GM19239 (cell line): ENCODE measurements around the gene SERPINE3.

ENCODE experiments used
- DNase-seq: peaks from one replicate; pipeline ENCODE4 v3.0.0; 2011; ENCODE audit warnings: low spot score; ENCODE audit not compliant: insufficient read length
- FAIRE-seq: peaks from 2 replicates; lab custom pipeline; 2011; peaks lifted over from hg19 to GRCh38; lab: Jason Lieb, UNC

The SERPINE3 gene

DNA sequence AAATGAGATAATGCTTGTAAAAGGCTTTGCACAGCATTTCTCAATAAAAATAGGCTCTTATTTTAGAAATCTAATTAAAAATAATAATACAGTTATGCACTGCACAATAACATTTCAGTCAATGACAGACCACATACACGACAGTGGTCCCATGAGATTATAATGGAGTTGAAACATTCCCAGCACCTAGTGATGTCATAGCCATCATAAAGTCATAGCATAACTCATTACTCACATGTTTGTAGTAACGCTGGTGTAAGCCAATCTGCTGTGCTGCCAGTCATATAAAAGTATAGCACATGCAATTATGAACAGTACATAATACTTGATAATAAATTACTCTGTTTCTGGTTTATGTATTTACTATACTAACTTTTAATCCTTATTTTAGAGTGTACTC is 12.7 kb upstream of the SERPINE3 start:
- FAIRE-seq = no peak

DNA sequence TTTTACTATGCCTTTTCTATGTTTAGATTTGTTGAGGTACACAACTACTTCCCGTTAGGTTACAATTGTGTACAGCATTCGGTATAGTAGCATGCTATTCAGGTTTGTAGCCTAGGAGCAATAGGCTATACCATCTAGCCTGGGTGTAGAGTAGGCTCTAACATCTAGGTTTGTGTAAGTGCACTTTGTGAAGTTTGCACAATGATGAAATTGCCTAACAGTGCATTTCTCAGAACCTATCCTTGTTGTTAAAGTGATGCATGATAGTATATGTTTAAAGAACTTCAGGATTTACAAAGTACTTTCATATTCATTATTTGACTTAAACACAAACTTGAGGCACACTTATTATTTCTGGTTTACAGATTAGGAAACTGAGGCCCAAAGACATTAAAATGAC is 11.5 kb upstream of the SERPINE3 start:
- FAIRE-seq = no peak
- no peak for DNase-seq

More for the DNA sequence above, 12.7 kb upstream of the SERPINE3 start:
- no peak for DNase-seq

DNA sequence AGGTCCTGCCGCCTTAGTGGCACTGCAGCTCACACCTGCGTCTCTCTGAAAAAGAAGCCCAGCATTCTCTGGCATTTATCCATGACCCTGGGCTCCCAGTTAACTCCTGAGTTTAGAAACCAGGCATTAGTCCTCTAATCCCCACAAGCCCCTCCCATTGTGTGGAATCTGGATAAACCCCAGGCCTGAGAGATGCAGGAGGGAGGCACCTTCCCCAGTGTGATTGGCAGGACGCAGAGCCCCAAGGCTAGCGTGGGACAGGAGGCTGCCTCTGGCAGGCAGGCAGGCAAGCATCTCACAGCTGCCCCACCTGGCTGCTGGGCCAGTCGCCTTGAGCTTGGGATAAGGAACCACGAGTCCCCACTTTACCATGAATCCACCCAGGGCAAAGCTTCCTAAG is 11.0 kb upstream of the SERPINE3 start:
- FAIRE-seq (no peak), DNase-seq (no peak)

DNA sequence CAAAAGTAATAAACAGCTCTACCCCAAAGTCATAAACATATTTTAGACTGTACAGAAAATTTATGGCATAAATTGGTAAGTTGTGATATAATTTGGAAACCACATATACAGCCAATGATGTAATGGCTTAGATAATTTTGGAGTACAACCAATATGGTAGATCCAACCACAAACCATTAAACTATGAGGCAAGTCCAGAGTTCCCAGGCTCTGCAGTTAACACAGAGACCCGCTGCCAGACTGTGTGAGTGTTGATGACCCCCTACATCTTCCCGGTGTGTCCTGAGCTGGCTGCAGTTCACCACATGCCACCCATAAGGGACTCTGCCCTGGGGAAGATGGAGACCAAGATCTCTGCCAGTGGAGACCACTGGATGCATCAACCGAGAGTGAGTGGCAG is 9.9 kb upstream of the SERPINE3 start:
- DNase-seq (no peak), FAIRE-seq (no peak)

DNA sequence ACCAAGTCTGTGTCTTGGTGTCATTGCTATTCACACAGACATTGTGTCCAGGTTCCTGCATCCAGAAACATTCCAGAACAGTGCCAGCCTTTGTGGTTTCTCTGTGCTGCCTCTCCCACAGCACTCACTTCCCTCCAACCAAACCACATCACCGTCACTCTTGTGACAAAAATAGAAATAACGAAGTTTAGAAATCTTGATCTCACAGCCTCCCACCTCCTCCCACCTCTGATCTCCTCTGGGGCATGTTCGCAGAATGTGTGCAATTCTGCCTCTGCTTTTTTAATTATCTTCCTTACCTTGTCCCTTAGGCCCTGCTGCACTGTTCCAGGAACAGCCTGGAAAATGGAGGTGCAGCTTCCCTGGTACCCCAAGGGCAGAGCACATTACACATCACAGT is 8.7 kb upstream of the SERPINE3 start:
- FAIRE-seq (peak; percentile 71), DNase-seq (no peak)

DNA sequence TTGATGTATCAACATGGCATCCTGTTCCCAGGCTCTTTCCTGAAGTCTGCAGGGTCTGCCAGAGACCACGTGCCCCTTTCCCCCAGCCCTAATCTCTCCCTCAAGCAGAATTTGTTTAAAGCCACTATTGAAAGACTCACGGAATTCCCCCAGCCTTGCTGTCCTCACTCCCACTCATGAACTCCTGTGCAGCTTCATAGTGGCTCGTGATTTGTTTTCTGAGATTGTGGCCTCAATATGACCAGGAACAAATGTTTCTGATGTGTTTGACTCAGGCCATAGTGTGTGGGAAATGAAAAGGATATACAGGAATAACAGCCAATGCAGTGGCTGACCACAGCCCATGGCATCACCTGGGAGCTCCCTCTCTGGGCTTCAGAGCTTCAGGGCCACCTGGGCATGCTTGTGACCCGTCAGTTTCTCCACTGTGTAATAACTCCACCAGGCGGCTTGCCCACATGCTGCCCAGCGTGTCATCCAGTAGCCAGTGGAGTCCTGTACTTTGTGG is 8.1 kb upstream of the SERPINE3 start:
- DNase-seq (no peak), FAIRE-seq (no peak)

DNA sequence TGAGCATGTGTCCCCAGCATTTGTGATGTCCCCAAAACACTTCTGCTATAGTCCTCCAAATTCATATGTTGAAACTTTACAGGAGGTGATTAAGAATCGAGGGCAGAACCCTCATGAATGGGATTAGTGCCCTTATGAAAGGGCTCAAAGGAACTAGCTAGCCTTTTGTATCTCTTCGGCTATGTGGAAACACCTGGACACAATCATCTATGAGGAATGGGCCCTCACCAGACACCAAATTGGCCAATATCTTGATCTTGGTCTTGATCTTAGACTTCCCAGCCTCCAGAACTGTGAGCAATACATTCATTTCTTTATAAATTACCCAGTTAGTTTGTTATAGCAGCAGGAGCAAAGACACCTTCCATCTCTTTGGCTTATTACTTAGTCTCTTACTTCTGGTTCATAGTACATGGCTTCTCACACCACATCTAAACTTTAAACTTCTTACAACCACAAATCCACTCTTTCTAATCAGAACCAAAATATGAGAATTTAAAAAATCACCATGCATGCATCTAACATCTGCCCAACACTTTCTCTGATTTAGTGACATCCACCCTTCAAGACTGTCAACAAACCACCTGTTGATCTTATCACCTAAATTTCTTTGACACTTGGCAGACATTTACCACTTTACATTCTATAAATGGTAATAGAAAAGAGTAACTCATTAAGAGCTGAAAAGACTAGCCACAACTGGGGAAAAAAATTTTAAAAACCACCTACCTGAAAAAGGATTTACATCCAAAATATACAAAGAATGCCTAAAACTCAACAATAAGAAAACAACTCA is 6.7 kb upstream of the SERPINE3 start:
- no peak for DNase-seq
- no peak for FAIRE-seq

DNA sequence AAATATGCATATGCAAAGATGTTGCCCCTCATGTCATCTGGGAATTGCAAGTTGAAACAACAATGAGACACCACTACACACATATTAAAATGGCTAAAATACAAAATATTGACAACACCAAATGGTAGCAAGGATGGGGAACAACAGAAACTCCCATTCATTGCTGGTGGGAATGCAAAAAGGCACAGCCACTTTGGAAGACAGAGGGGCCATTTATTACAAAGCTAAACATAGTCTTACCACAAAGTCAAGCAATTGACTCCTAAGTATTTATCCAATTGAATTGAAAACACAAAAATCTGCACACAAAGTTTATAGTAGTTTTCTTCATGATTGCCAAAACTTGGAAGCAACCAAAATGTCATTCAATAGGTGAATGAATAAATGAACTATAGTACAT is 6.1 kb upstream of the SERPINE3 start:
- no peak for DNase-seq
- no peak for FAIRE-seq

DNA sequence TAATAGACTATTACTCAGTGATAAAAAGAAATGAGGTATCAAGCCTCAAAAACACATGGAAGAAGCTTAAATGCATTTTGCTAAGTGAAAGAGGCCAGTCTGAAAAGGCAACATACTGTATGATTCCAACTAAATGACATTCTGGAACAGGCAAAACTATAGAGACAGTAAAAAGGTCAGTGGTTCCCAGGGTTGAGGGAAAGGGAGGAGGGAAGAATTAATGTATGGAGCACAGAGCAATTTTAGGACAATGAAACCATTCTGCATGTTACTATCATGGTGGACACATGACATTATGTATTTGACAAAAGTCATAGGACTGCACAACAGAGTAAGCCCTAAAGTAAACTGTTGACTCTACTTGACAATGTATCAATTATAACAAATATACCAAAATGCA is 5.7 kb upstream of the SERPINE3 start:
- DNase-seq (no peak), FAIRE-seq (no peak)

DNA sequence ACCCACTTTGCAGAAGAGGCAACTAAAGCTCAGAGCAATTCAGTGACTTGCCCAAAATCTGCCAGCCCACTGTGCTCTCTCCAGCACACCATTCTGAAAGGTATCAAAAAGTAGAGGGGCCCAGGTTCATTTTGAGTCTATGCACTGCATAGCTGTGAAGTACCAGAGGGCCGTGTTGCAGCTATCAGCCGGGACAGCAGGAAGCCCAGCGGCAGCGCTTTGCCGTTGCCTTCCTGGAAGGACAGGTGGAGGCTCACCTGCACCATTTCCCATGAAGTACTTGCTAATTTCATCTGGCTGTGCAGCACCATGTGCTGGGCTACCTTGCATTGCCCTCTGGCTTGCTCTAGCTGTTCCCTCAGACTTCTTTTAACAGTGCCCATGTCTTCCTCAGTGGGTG is 2.7 kb upstream of the SERPINE3 start:
- FAIRE-seq (no peak), DNase-seq (no peak)

DNA sequence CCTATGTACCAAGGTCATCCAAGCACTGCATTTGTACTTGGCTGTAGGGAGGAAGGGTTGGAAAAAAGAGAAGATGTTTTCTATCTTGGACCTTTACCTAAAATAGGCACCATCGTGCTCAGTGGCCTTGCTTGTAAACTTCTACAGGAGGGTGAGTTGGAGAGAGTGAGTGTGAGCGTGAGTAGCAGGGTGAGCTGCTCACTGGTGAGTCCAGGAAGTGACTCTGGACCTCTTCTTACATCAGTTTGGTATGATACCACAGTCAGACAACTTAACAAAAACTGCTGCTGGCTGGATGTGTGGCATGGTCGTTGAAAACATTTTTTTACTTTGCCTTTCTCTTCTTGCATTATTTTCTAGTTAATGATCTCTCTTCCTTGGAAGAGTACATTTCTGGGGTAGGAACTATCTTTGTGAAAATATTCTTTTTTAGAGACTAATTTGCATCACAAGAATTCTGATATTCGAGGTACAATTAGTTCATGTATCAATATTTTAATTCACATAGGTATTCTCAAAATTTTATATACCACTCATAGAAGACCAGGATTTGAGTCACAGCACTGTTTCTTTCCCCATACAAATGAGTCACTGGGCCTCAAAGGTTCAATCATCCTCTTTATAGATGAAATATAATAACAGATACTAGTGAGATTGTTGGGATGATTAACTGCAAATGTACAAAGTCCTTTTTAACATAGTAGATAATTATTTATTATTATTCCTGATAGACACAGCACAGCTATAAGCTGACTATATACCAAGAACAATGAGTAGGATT is 651 bp downstream of the SERPINE3 start:
- DNase-seq = no peak

DNA sequence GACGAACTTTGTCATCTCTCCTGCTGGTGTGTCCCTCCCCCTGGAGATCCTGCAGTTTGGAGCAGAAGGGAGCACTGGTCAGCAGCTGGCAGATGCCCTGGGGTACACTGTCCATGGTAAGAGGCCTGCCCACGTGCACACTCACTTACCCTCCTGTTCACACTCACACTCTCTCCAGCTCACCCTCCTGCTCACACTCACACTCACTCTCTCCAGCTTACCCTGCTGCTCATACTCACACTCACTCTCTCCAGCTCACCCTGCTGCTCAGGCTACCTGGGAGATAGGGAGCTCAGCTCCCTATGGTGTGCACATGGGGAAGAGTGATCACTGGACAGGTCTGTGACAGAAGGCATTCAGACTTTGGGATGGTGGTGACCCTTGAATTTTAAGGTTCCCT is 1.7 kb downstream of the SERPINE3 start:
- FAIRE-seq = no peak

More for the DNA sequence above, 651 bp downstream of the SERPINE3 start:
- no peak for FAIRE-seq

DNA sequence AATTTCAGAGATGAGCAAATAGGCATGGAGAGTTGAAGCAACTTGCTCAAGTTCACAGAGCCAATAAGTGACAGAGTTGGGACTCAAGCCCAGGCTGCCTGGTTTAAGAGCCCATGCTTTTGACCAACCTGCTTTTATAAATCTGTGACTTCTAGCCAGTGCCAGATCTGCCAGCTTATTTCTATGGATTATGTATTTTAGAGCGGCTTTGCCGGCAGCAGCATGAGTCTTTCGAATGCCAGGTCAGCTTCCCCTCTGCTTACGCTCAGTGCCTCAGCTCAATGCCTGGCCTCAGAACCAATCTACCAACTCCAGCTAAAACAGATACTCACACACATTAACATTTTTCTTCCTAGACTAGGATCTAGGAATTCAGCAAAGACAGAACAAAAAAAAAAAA is 2.3 kb downstream of the SERPINE3 start:
- FAIRE-seq (no peak), DNase-seq (no peak)

More for the DNA sequence above, 1.7 kb downstream of the SERPINE3 start:
- DNase-seq = no peak

DNA sequence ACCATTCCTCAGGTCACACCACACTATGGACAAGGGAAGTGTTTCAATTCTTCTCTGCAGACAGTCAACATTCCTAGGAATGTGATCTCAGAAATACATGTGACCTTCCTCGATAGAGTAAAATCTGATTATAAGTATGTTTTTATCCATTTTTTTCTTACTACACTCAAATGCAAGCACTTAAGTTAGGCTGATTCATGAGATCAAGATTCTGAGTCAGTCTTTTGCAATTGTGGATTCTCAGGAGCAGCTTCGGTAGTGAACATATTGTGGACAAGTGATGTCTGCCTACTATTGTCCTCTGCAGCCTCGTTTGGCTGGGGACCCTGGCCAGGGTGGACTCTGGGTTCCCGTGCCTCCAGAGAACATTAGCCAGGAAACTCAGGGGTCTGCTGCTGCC is 3.2 kb downstream of the SERPINE3 start:
- FAIRE-seq (no peak), DNase-seq (no peak)

DNA sequence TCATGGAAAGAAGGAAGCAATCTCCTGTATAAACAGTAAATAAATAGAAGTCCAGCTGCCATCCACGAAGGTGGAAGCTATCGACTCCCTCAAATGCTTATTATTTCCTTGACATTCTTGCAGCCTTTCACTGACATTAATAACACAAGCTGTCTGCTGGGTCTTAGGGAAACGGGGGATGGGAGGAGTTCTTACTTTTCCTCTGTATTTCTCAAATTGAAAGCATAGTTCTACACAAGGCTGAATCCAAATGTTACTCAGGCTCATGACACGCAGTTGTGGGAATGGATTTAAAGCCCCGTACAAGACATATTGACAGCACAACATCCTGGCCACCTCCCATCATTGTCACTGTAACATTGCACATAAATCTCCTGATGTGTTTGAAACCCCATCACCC is 4.0 kb downstream of the SERPINE3 start:
- FAIRE-seq (no peak), DNase-seq (no peak)

DNA sequence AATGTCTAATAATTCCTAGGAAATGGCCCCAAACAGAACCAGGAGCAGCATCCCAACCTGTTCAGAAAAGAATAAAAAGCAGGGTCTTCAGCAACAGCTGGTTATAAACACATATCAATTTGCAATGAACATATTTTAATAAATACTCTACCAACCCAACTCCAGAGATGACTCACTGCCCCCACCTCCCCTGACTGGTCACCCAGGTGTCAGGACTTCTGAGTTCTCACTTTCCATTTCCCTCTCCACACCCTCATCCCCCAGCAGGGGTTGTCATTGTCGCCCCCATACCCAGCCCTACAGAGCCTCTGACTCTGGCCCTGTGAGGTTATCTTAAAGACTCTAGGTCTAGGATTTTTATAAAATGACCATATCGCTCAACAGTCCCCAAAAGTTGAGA is 6.9 kb downstream of the SERPINE3 start:
- FAIRE-seq (no peak), DNase-seq (no peak)

DNA sequence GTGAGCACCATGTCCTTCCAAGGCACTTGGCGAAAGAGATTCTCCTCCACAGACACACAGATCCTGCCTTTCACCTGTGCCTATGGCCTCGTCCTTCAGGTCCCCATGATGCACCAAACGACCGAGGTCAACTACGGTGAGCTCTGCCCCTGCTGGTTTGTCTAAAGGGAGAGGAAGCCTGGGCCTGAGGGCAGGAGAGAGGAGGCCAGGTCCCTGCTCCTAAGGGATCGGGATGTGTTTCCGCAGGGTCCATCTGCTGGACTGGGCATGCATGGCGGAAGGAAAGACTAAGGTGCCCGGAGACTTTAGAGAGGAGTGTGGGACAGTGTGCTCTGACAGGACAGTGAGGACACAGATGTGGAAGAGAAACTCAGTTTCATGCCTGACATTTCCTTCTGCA is 7.6 kb downstream of the SERPINE3 start:
- FAIRE-seq (no peak), DNase-seq (no peak)

DNA sequence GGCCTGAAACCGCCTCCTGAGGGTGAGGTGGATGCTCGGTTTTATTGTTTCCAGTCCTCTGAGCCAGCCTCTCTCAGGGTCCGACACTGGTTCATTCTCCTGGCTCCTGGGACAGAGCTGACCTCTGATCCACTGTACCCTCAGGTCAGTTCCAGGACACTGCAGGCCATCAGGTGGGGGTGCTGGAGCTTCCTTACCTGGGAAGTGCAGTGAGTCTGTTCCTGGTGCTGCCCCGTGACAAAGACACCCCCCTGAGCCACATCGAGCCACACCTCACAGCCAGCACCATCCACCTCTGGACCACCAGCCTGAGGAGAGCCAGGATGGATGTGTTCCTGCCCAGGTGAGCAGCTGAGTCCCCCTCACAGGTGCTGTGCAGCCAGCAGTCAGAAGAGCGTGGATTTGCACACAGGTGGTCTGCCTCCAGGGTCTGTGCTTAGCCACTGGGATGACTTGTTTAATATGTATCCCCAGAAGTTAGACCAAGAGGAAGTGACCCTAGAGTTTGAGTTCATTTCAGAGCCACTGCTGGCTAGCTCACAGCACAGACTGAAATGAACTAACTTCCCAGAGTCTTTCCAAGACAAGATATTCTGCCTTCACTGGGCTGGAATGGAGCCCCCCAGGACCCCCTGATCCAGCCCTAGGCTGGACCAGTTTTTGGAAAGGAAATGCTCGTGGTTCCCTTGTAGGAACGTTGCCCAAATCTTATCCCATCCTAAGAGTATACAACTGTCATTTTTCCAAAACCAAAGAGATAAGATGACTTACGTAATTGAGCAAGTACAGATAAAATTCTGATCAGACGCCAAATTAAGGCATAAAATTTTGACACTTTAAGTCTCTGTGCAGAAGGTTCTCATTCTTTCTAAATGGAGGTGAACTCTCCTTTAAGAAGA is 8.8 kb downstream of the SERPINE3 start:
- DNase-seq = no peak
- FAIRE-seq = no peak

DNA sequence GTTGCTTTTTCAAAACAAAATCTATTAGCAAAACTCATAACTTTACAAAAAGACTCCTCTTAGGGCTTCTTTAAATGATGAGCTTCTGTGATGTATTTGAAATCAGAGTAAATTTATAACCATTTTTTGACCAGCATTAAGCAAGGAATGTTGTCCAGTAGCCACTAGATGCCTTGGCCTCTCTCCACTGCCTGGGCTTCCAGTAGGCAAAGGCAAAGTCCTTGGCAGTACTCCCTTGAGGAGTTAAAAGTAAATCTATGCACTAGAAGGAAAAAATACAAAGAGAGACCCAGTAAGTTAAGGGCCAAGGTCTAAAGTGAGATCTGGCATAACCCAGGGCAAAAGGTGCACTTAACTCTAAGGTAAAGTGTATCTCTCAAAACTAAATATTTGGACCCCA is 9.5 kb downstream of the SERPINE3 start:
- FAIRE-seq (peak; percentile 45), DNase-seq (no peak)

DNA sequence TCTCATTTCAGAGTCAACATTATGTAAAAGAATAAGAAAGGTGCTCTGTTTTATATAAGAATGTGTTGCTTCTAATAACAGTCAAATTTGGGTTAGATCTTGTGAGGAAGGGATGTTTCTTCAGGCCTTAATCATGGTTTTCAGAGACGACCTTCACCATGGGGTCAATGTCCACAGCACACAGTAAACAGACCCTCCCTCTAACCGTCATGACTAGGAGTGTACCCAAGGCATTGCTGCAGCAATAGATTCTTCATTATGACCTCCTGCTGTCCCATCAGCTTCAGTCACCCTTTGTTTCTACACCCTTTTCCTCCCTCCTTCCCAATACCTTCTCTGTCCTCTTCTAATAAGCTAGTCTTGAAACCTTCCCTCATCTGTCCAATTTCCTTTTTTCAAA is 15.7 kb downstream of the SERPINE3 start:
- FAIRE-seq = no peak
- DNase-seq = no peak
